ENCODE measurements around the gene MT1G. TPM values are rescaled to one million over a fixed set of nuclear protein-coding genes. Genes with fewer than 3 reads are reported as not detected.

Gene MT1G
- total and polyA plus RNA-seq, 9 of the 15 experiments (the other 6 are each of a cell fraction or from before 2014, with no cell fraction given), result 0.28 to 1.7 (median 0.69) TPM; not detected in 4

- in situ Hi-C loops (cut with MboI), result no loop called here
- Histone ChIP-seq H4K20me1 (replicated peaks; ENCODE audit: control insufficient read depth, insufficient read depth, low read length) (no peaks in the 10 kb centered on the region), H3K36me3 (ENCODE audit: control insufficient read depth, insufficient read depth, low read length) (no peaks in the 10 kb centered on the region), H3K9me1 (ENCODE audit: control insufficient read depth, insufficient read depth, low read length) (no peaks in the 10 kb centered on the region), H3K27me3 (ENCODE audit: control insufficient read depth in 2 of 2, insufficient read depth in 2 of 2, low read length in 2 of 2) (peaks cover 17 to 39% of the 10 kb centered on the region in 2 experiments), H3K27ac (ENCODE audit: extremely low read depth, low read depth, low read length) (no peak overlapping the region), H3K9me3 (replicated peaks; ENCODE audit: control insufficient read depth, insufficient read depth, low read depth, low read length) (no peaks in the 10 kb centered on the region), H3K4me3 (no peak overlapping the region), H3K4me2 (ENCODE audit: insufficient read depth, low read length) (no peak overlapping the region), H3K4me1 (replicated peaks in 1 of 2; ENCODE audit: control insufficient read depth in 2 of 2, insufficient read depth in 2 of 2, low read length in 2 of 2) (peaks cover 0 to 6% of the 10 kb centered on the region in 2 experiments; a peak in 1 of 5 replicates), H2AFZ (ENCODE audit: low read depth, low read length) (no peak overlapping the region), H3K79me2 (ENCODE audit: control insufficient read depth, insufficient read depth, low read length) (no peaks in the 10 kb centered on the region), H3K9ac (ENCODE audit: insufficient read depth in 1 of 2, low read depth in 2 of 2, low read length in 2 of 2) (no peak overlapping the region)
- no TSS peak for BruUV-seq (replicated peaks)
- intact Hi-C loops (cut with micrococcal nuclease), result no loop called here
- WGBS (ENCODE audit: insufficient coverage, low coverage, missing lambda C conversion rate), result 0% methylated on average over 5 of the region's 6 CpGs
- no peak for FAIRE-seq
- DNase-seq (ENCODE audit: extremely low read depth in 1 of 4, low spot score in 3 of 4), result no peak
- ChIA-PET CTCF (ENCODE audit: low intra/inter-chr PET ratio) (no interaction called here), POLR2A (interaction anchor here (1.2 kb wide), 1 partner anchor 10 kb away, joined by 5 read pairs; the partner anchor contains the start of gene MT2A)
- no peak for ATAC-seq
- no peak for TF ChIP-seq KLF1 (tag; IDR thresholded peaks at IDR 0.05)
- no peak for TF ChIP-seq SAP30 (IDR thresholded peaks at IDR 0.05; ENCODE audit: borderline replicate concordance, insufficient read depth, low read depth, low read length, poor library complexity, severe bottlenecking)
- no peak for TF ChIP-seq REST (IDR thresholded peaks at IDR 0.05; ENCODE audit: borderline replicate concordance)
- TF ChIP-seq REST (CRISPR knock-in tag; IDR thresholded peaks at IDR 0.05; ENCODE audit: low read depth), result no peak
- no peak for TF ChIP-seq ZNF12 (CRISPR knock-in tag; IDR thresholded peaks at IDR 0.05)
- TF ChIP-seq SRSF9 (IDR thresholded peaks at IDR 0.05; ENCODE audit: borderline replicate concordance, low read depth, low read length), result no peak
- no peak for TF ChIP-seq POLR3A (IDR thresholded peaks at IDR 0.05; ENCODE audit: borderline replicate concordance, extremely low read depth, insufficient read depth, insufficient read length)
- TF ChIP-seq MAFK (IDR thresholded peaks at IDR 0.05; ENCODE audit: low read length), result no peak
- no peak for TF ChIP-seq VEZF1 (CRISPR knock-in tag; IDR thresholded peaks at IDR 0.05)
- no peak for TF ChIP-seq ZNF75A (CRISPR knock-in tag; IDR thresholded peaks at IDR 0.05)
- no peak for TF ChIP-seq GABPB1 (CRISPR knock-in tag; IDR thresholded peaks at IDR 0.05)
- TF ChIP-seq GTF2E2 (tag; IDR thresholded peaks at IDR 0.05), result no peak
- no peak for TF ChIP-seq RFX5 (IDR thresholded peaks at IDR 0.05; ENCODE audit: low read depth, low read length)
- no peak for TF ChIP-seq ZNF586 (CRISPR knock-in tag; conservative IDR thresholded peaks at IDR 0.05)
- TF ChIP-seq XRCC4 (IDR thresholded peaks at IDR 0.05; ENCODE audit: extremely low read depth, insufficient read depth, insufficient read length), result no peak
These were observed 49.7 kb downstream of the MT1G start for GRCh38 chr16:56618138-56618537.

All from K562 (cell line).